Germinal center (tissue), 1 donor: ENCODE results near the gene FES.
"Not testable (repeated sequence)": the region's sequence is repeated elsewhere in the genome, so short reads cannot be mapped to it uniquely, and the experiment has no call there.

Experiments
- DNase-seq: peaks from one replicate; pipeline ENCODE4 v3.0.0; 2012; ENCODE audit warnings: mixed read lengths, low spot score

The FES gene

DNA sequence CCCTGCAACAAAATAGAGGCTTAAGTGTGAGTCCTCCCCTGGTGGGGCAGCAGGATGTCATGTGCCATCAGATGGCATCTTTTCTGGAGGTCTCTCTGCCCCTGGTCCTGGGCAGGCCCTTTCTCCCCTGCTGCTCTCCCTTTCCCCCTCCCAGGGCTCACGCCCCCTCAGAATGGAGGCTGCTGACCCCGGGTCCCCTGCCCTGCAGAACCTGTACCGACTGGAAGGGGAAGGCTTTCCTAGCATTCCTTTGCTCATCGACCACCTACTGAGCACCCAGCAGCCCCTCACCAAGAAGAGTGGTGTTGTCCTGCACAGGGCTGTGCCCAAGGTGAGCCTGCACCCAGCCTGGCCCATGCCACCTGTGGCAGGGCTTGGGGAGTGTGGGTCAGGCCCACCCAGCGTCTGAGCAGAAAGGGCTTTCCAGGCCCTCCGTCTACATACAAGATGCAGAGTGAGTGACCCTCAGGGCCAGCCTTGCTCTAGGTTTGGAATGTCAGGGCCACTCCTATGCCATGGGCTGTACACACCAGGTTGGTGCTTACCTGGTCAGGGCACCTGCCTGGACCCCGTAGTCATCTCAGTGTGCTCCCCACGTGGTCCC, 7.1 kb downstream of the FES start:
- DNase-seq, result no peak

DNA sequence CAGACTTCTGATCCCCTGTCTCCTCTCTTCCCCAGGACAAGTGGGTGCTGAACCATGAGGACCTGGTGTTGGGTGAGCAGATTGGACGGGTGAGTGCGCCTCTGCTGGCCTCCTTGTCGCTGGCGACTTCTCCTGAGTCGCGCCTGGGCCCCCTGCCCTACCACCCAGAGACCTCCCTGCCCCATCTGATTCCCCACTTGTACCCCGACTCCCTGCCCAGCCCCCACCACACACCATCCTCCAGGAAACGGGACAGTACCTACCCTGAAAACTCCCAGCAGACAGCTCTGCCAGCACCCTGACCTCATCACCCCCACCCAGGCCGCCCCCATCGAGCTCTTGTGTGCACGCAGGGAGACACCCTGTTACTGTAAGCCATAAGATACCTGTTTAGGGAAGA, 7.7 kb downstream of the FES start:
- DNase-seq, result no peak

DNA sequence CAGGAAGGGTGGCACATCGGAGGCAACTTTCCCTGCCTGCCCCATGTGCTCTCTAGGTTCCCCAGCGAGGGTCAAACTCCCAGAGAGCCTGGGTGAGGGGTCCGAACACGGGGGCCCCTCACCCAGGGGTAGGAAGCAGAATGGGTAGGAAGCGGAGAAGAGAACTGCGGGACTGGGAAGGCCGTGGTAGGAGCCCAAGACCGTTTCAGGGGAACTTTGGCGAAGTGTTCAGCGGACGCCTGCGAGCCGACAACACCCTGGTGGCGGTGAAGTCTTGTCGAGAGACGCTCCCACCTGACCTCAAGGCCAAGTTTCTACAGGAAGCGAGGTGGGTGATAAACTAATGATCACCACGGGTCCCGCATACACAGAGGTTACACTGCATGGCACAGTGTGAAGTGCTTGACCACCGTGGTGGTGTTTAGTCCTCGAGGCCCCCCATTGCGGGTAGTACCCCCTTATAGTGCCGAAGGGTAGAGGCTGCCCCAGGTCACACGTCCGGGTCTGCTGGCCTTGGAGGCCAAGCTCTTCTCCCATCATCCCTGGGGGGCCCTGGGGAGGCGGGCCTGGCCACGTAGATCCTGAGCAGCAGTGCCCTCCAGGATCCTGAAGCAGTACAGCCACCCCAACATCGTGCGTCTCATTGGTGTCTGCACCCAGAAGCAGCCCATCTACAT, 8.3 kb downstream of the FES start:
- no peak for DNase-seq

DNA sequence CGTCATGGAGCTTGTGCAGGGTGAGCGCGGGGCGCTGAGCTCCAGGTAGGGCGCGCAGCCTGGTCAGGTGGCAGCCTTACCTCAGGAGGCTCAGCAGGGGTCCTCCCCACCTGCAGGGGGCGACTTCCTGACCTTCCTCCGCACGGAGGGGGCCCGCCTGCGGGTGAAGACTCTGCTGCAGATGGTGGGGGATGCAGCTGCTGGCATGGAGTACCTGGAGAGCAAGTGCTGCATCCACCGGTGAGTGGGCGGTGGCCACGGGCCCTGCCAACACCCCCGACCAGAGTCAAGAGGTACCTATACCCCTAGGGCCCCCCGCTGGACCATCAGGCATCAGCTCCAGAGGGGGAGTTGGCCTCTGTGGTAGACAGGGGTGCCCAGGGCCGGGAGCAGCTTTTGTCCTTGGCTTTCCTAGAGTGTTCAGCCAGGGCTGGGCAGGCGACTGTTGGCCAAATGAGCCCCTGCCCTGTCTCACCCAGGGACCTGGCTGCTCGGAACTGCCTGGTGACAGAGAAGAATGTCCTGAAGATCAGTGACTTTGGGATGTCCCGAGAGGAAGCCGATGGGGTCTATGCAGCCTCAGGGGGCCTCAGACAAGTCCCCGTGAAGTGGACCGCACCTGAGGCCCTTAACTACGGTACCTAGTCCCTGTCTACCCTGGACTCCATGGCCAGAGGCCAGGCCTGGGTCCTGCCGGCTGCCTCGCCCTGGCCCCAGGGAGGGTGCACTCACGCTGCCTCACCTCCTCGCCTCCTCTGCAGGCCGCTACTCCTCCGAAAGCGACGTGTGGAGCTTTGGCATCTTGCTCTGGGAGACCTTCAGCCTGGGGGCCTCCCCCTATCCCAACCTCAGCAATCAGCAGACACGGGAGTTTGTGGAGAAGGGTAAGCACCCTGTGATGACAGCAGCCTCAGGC, 9.1 kb downstream of the FES start:
- no peak for DNase-seq

DNA sequence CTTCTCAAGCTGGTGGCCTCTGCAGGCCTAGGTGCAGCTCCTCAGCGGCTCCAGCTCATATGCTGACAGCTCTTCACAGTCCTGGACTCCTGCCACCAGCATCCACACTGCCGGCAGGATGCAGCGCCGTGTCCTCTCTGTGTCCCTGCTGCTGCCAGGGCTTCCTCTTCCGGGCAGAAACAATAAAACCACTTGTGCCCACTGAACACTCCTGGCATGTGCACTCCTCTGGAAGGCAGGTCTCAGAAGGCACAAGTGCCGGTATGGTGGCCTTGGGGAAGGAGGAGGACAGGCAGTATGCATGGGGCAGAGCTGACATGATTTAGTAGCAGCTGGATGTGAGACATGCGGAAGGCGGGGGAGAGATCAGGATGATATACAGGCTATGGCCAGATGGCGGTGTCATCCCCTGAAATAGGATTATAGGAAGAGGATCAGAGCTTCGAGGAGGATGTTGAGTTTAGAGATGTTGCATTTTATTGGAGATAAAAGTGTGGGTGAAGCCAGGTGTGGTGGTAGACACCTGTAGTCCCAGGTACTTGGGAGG, 11.3 kb downstream of the FES start:
- no peak for DNase-seq

DNA sequence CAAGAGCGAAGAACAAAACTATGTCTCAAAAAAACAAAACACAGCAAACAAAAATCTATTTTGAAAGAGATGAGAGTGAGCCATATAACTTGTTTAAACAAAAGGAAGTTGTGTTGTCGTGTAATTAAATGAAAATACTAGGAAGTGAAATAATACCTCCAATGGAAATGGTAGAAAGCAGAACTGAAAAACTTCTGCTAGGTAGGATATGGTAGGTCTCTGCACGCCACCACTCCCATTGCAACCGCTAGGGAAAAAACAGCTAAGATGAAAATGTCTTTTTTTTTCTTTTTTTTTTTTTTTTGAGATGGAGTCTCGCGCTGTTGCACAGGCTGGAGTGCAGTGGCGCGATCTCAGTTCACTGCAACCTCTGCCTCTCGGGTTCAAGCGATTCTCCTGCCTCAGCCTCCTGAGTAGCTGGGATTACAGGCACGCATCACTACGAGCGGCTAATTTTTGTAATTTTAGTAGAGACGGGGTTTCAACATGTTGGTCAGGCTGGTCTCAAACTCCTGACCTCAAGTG, 12.9 kb downstream of the FES start:
- DNase-seq, result peak; percentile 76

DNA sequence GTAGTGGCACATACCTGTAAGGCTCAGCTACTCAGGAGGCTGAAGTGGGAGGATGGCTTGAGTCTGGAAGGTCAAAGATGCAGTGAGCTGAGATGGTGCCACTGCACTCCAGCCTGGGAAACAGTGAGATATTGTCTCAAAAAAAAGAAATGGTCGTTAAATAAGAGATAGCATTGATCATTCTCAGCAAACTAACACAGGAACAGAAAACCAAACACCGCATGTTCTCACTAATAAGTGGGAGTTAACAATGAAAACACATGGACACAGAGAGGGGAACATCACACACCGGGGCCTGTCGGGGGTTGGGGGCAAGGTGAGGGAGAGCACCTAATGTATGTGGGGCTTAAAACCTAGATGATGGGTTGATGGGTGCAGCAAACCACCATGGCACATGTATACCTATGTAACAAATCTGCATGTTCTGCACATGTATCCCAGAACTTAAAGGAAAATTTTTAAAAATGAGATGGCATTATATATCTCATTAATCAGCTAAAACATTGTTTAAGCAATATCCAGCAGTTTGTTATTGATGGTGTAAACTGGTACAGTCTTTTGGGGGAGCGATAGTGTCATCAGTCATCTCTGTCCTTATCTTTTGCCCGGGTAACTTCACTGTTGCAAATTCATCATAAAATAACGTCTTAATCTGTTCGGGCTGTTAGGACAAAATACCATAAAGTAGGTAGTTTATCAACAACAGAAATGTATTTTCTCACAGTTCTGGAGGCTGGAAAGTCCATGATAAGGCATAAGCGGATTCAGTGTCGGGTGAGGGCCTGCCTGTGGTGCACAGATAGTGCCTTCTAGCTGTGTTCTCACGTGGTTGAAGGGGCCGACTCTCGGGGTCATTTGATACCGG, 17.1 kb downstream of the FES start:
- DNase-seq, result no peak

DNA sequence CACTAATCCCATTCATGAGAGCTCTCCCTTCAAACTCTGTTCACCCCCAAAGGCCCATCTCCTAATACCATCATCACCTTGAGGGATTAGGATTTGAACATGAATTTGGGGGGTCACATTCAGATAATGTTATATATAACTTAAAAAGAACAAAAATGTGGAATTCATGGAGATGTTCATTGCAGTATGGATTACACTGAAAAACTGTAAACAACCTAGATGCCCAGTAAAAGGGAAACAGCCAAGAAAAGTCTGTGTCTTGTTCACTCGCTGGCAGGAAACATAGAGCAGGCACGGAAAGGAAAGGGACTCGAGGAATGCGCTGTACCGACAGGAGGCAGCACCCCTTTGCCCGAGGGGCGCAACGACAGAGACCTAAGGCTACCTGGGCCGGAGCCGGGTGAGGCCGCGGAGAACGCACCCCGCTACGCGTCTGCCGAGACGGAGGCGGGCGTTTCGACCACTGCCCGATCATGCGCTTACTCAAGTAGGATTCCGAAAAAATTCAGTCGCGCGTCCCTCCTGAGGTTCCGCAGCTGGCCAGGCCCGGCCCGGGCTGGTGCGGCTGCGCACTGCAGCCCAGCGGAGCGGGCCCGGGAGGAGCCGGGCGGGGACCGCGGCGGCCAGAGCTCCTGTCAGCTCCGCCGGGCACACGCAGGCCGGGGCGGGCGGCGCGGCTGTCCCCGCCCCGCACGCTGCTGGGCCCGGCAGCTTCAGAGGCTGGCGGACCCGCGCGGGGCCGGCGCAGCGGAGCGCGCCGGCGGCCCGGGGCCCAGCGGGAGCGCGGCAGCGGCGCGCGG, 17.9 kb downstream of the FES start:
- peak; percentile 91 for DNase-seq

DNA sequence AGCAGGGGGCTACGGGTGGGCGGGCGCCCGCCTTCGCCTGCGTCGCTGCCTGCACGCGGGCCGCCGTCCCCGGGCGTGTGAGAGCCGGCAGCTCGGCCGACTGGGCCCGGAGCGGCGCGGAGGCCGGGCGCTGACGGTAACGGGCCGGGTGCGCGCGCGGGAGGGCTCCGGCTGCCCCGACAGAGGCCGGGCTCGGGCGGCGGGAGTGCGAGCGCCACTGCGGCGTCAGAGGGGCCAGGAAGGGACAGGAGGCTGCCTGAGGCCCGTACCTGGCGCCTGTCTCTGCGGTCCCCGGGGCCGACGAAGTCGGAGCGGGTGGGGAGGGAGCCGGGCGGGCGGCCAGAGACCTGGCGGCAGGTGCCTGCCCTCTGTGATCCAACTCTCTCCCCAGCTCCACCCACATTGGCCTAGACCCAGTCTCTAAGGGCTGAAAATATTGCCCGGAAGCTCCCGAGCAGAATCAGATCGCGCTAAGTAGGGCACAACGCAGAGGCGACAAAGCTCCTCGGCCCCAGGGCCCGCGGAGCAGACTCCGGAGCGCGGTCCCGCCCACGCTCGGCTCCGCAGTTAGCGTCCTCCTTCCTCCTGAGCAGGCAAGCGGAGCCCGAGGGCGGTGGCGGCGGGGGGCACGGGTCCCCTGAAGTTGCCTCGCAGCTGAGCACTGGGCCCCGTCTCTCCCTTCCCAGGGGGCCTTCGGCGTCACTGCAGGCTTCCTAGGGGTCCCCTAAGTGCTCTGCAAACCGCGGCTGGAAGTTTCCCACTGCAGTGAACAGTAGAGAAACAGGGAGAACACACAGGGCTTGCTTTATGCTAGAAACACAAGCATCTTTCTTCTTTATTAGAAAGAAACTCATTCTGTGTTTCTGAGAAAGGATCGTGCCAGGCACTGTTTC, 18.8 kb downstream of the FES start, which contains the start of gene MAN2A2:
Gene MAN2A2, plus strand, starts transcription at position 463 of the 893 bp plus-strand sequence. CDS start 906 bp downstream, outside the sequence.
- peak; percentile 80 for DNase-seq

DNA sequence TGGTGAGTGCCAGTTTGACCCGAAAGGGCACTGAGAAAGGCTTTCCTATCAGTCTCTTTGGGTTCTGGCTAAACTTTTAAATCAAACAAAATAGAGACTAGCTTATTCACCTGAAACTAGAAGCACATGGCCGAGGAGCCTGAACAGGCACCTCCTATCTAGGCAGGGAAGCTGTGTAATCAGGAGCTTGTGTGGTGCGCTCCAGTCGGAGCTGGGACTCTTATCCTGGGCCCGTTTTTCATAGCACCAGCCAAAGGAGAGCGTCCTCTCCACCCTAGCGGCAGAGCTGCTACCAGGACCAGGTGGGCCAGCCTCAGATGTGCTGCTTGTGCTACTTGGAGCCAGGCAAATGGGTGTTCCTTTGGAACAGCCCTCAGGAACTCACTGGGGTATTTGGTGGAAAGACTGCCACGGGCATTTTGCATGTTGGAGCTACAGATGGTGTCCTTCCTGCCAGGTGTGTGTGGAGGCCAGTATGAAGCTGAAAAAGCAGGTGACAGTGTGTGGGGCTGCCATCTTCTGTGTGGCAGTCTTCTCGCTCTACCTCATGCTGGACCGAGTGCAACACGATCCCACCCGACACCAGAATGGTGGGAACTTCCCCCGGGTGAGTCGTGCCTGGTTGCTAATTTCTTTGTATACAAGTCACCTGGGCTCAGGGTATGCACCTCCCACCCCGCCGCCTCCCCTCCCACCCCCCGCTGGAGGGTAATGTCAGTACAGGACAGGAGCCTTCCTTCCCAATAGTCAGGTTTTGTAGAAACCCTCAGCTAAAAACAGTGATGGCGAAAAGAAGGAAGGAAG, 19.6 kb downstream of the FES start:
- no peak for DNase-seq

DNA sequence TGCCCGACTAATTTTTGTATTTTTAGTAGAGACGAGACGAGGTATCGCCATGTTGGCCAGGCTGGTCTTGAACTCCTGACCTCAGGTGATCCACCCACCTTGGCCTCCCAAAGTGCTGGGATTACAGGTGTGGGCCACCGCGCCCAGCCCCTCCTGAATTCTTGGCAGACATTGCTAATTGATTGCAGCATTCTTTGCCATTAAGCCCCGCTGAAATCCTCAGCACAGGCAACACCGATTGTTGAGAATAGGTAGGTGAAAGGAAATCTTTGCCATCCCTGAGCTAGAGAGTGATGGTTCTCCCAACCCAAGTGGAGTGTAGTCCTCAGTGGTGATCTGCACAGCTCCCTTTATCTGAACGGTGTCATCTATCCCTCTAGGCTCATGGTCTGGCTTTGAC, 20.4 kb downstream of the FES start:
- DNase-seq, result no peak

DNA sequence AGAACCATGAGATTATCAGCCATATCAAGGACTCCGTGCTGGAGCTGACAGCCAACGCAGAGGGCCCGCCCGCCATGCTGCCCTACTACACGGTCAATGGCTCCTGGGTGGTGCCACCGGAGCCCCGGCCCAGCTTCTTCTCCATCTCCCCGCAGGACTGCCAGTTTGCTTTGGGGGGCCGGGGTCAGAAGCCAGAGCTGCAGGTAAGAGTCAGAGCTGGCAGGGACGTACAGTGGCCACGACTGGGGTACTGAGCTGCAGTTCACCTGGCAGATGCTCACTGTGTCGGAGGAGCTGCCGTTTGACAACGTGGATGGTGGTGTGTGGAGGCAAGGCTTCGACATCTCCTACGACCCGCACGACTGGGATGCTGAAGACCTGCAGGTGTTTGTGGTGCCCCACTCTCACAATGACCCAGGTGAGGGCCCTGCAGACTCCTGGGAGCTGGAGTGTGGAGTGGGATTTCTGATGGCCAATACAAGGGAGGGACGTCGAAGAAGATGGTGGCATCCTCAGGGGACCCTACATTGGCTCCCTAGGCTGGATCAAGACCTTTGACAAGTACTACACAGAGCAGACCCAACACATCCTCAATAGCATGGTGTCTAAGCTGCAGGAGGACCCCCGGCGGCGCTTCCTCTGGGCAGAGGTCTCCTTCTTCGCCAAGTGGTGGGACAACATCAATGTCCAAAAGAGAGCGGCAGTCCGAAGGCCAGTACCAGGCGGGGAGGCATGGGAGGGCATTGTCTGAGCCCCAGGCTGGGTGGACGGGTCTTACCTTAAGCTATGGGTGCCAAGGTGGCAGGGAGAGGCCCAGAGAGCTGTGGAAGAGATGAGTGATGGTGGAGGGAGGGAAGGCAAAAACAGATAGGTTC, 21.2 kb downstream of the FES start:
- no peak for DNase-seq

DNA sequence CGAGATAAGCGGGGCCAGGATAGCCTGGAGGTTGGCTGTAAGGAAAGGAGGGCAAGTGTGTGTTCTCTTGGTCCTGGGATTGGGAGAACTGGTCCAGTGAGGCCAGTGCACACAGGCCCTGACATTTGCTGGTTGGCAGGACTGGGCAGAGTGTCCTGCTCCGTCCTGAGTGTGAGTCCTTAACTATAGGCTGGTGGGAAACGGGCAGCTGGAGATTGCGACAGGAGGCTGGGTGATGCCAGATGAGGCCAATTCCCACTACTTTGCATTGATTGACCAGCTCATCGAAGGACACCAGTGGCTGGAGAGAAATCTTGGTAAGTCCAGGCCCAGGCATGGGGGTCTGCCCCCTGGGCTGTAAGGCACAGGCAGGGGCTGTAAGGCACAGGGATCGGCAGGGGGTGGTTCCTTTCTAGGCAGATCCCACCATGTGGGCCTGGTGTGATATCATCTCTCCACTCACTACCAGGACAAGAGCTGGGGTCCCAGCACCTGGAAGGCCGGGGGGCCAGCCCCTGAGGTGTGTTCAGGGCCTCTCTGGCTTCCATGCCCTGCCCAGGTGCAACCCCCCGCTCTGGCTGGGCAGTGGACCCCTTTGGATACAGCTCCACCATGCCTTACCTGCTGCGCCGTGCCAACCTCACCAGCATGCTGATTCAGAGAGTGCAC, 22.0 kb downstream of the FES start:
- DNase-seq, result no peak

DNA sequence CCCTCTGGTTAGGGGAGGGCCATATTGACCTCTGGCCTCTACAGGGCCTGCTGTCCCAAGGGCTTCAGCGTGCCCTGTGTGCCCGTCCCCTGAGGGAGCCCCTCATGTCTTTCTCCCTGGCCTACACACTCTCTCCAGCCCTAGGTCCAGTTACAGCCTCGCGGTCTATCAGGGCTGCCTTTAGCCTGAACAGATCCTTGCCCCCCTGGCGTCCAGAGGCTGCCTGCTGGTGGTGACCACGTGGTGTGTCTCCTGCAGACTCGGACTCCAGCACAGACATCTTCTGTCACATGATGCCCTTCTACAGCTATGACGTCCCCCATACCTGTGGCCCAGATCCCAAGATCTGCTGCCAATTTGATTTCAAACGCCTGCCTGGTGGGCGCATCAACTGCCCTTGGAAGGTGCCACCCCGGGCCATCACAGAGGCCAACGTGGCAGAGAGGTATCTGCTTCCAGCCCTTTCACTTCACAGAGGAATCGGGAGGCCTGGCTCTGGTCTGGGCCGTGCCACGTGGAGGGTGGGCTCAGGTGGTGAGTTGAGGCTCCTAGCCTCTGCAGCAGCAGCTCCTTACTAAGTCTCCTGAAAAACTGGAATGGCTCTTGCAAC, 22.9 kb downstream of the FES start:
- DNase-seq, result no peak

DNA sequence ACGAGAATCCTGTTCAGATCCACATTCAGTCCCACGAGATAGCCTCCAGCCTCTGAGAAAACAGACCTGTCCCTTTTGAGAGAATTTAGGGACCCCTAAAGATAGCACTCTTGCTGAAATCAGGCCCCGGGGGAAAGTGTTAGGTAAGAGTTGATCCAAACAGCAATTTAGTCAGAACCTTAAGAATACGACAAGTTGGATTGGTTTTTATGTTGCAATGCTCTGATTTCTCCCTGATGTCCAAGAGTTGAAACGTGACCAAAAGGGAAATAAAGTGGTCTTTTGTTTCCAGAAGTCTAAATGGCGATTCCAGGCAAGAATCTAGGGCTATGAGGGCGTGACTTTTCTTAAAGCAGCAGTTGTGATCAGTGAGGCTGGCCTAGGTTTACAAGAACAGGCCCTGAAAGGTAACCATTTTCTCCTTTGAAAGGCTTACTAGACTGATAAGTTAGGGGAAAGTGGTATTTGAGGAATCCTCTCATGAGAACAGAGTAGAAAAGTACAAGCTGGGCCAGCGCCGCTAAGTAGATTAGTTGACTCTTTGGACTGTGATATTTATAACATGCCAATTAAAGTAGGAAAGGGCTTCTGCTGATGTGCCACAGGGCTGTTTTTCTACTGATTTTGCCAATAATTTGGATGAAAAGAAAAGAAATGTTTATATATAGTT, 23.7 kb downstream of the FES start:
- no peak for DNase-seq

DNA sequence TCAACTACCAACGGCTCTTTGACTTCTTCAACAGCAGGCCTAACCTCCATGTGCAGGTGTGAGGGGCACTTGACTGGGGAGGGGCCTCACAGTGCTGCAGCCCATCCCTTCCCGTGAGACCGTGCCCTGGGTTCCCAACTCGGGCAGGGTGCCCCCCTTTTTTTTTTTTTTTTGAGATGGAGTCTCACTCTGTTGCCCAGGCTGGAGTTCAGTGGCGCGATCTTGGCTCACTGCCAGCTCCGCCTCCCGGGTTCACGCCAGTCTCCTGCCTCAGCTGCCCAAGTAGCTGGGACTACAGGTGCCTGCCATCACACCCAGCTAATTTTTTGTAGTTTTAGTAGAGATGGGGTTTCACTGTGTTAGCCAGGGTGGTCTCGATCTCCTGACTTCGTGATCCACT, 25.1 kb downstream of the FES start:
- not testable (repeated sequence) for DNase-seq
